HUES64 (cell line): ENCODE data around the gene NEUROD1. TPM values are rescaled to one million over a fixed set of nuclear protein-coding genes. Genes with fewer than 3 reads are reported as not detected.
"Not testable (repeated sequence)": the region's sequence is repeated elsewhere in the genome, so short reads cannot be mapped to it uniquely, and the experiment has no call there.

ENCODE experiments used
- H3K27ac ChIP-seq: 2 replicates; pipeline ENCODE4 v1.7.0; 2013; ENCODE audit warnings: low read depth, low read length, inconsistent platforms
- H3K27me3 ChIP-seq: 2 replicates; pipeline ENCODE4 v1.6.1; 2013; ENCODE audit warnings: mild to moderate bottlenecking, low read length; ENCODE audit not compliant: insufficient read depth
- H3K36me3 ChIP-seq: 2 replicates; pipeline ENCODE4 v1.6.1; 2013; ENCODE audit warnings: mild to moderate bottlenecking, low read length; ENCODE audit not compliant: insufficient read depth
- H3K4me1 ChIP-seq: 2 replicates; pipeline ENCODE4 v1.6.1; 2013; ENCODE audit warnings: mild to moderate bottlenecking, low read length, moderate library complexity; ENCODE audit not compliant: insufficient read depth
- H3K4me3 ChIP-seq: 2 replicates; pipeline ENCODE4 v1.5.1; 2013; ENCODE audit warnings: mild to moderate bottlenecking, low read length, moderate library complexity
- H3K9ac ChIP-seq: 2 replicates; pipeline ENCODE4 v1.6.1; 2013; ENCODE audit warnings: mild to moderate bottlenecking, low read depth, low read length
- H3K9me3 ChIP-seq: 2 replicates; pipeline ENCODE4 v1.6.1; 2013; ENCODE audit warnings: low read depth, low read length; ENCODE audit not compliant: insufficient read depth
- WGBS: fragments of 150-250, 120-280 bp; methylation state at CpG from one replicate; pipeline ENCODE4 v1.1.7; 2013; ENCODE audit warnings: missing lambda C conversion rate; 5-methylcytosine and 5-hydroxymethylcytosine counted together
- polyA plus RNA-seq, 2 experiments: library from polyadenylated mRNA; stranded (reverse); fragments of 50-300 nt; gene quantifications; one replicate each; pipeline ENCODE4 v1.2.3, GENCODE V29; 2013

The NEUROD1 gene
- not detected for polyA plus RNA-seq (2013, experiment 1 of 2)
- polyA plus RNA-seq (2013, experiment 2 of 2) = not detected

GRCh38 chr2:181680055-181680936, at the start of gene NEUROD1:
NEUROD1 (minus strand) TSS chr2:181680517; CDS start chr2:181678860, 1,657 bp downstream.
- no peak within 1 kb of the TSS for H3K9ac ChIP-seq

DNA sequence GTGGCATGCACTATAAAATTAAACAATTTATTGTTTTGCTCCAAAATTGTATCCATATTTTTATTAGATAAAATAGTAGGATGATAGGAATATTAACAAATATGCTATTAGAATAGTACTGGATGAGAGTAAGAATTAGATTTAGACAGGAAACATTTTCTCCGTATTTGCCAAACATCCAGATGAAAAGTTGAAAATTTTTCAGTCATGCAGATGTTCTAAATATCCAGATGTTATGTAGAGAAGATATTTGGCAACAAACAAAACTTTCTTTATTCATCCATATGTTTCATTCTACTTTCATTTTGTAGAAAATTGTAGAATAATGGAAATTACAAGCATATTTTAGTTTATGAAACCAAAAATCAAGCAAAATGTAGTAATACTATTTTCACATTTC, 45.2 kb upstream of the NEUROD1 start:
- H3K27me3 ChIP-seq = no peaks in the 10 kb centered on the region
- no peak overlapping the region for H3K4me3 ChIP-seq
- WGBS = 78% methylated on average over 1 of the region's 1 CpG
- no peak overlapping the region for H3K9ac ChIP-seq
- no peak overlapping the region for H3K27ac ChIP-seq
- no peaks in the 10 kb centered on the region for H3K4me1 ChIP-seq
- no peaks in the 10 kb centered on the region for H3K36me3 ChIP-seq
- no peaks in the 10 kb centered on the region for H3K9me3 ChIP-seq

More at GRCh38 chr2:181680055-181680936, at the start of gene NEUROD1:
- no peak within 1 kb of the TSS for H3K27ac ChIP-seq
- H3K4me3 ChIP-seq = peak within 1 kb of the TSS; percentile 47
- H3K4me1 ChIP-seq = peaks cover 17% of the 10 kb centered on the region
- H3K27me3 ChIP-seq = peaks cover 100% of the 10 kb centered on the region
- no peaks in the 10 kb centered on the region for H3K36me3 ChIP-seq
- under 1% methylated on average over 42 of the region's 45 CpGs for WGBS
- no peaks in the 10 kb centered on the region for H3K9me3 ChIP-seq

GRCh38 chr2:181724662-181725061, 44.3 kb upstream of the NEUROD1 start:
- Histone ChIP-seq H3K27me3 (no peaks in the 10 kb centered on the region), H3K9ac (no peak overlapping the region), H3K4me3 (no peak overlapping the region), H3K27ac (no peak overlapping the region), H3K4me1 (no peaks in the 10 kb centered on the region), H3K36me3 (no peaks in the 10 kb centered on the region), H3K9me3 (no peaks in the 10 kb centered on the region)

GRCh38 chr2:181723731-181724130, 43.4 kb upstream of the NEUROD1 start:
- H3K9me3 ChIP-seq = no peaks in the 10 kb centered on the region
- no peak overlapping the region for H3K4me3 ChIP-seq
- no peaks in the 10 kb centered on the region for H3K27me3 ChIP-seq
- H3K4me1 ChIP-seq = no peaks in the 10 kb centered on the region
- H3K36me3 ChIP-seq = no peaks in the 10 kb centered on the region
- no peak overlapping the region for H3K27ac ChIP-seq
- WGBS = 43% methylated on average over 2 of the region's 2 CpGs
- no peak overlapping the region for H3K9ac ChIP-seq

DNA sequence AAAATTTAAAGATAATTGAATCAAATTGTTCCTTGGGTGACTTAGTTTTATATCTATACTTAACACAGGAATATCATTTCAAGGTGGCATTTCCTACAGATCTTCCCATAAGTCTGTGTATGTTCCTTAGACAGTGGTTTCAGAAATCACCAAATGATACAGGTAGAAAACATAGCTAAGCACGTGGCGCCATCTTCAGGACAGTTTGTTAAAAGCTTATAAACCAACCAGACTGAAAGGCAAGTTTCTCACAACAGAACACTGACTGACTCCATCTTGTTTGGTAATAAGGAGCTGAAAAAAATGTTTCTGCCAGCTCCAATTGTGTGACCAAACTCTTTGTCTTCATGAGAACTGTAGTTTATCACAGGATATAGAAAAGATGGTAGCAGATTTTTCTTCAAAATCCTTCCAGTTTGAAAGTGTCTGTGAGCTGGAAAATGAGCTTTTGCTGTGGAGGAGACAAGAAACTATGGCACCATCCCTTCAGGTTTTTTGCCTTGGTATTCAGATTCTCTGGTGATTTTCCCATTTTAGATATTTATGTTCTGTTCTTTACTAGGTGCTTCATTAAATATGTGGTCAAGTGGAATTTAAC, 34.8 kb upstream of the NEUROD1 start:
- H3K9ac ChIP-seq = no peak overlapping the region
- H3K9me3 ChIP-seq = no peaks in the 10 kb centered on the region
- 6% methylated on average over 2 of the region's 2 CpGs for WGBS
- H3K4me3 ChIP-seq = no peak overlapping the region
- H3K27ac ChIP-seq = no peak overlapping the region
- no peaks in the 10 kb centered on the region for H3K36me3 ChIP-seq
- H3K4me1 ChIP-seq = no peaks in the 10 kb centered on the region
- H3K27me3 ChIP-seq = no peaks in the 10 kb centered on the region

- H3K4me1 ChIP-seq, H3K9me3 ChIP-seq, H3K4me3 ChIP-seq, H3K27ac ChIP-seq, H3K27me3 ChIP-seq, H3K9ac ChIP-seq, H3K36me3 ChIP-seq: not testable (repeated sequence)
Observed at GRCh38 chr2:181711051-181711450, 30.7 kb upstream of the NEUROD1 start.

GRCh38 chr2:181702519-181702918, 22.2 kb upstream of the NEUROD1 start:
- H3K27ac ChIP-seq, H3K27me3 ChIP-seq, H3K9ac ChIP-seq, H3K36me3 ChIP-seq, H3K4me3 ChIP-seq, H3K4me1 ChIP-seq: not testable (repeated sequence)
- peaks cover 12% of the 10 kb centered on the region for H3K9me3 ChIP-seq
- WGBS = 94% methylated on average over 3 of the region's 3 CpGs

DNA sequence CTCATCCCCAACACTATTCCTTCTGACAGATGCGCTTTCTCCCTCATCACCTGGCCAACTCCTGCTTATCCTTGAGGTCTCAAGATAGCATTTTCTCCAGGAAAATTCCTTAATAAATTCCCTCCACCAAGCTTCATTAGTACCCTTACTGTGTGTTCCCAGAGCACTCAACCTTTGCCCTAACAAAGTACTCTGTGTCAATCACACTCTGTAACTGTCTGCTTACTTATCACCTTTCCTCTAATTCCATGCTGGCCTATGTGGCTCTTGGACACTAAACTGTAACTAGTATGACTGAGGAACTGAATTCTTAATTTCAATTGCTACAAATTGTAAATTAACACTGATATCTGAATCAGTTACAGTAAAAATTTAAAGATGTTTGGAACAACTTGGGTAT, 17.9 kb upstream of the NEUROD1 start:
- Histone ChIP-seq H3K27ac (no peak overlapping the region), H3K9ac (no peak overlapping the region), H3K4me1 (no peaks in the 10 kb centered on the region), H3K36me3 (no peaks in the 10 kb centered on the region), H3K9me3 (peaks cover 4% of the 10 kb centered on the region), H3K27me3 (peaks cover 3% of the 10 kb centered on the region; the same call in 1 of the 2 replicates), H3K4me3 (no peak overlapping the region)
- WGBS = 97% methylated on average over 1 of the region's 1 CpG

- WGBS = 97% methylated on average over 1 of the region's 1 CpG
- Histone ChIP-seq H3K4me1 (no peaks in the 10 kb centered on the region), H3K9ac (no peak overlapping the region), H3K9me3 (no peaks in the 10 kb centered on the region), H3K4me3 (no peak overlapping the region), H3K36me3 (no peaks in the 10 kb centered on the region), H3K27me3 (peaks cover 6% of the 10 kb centered on the region; the same call in 1 of the 2 replicates), H3K27ac (no peak overlapping the region)
Observed at GRCh38 chr2:181697571-181697970, 17.3 kb upstream of the NEUROD1 start.

GRCh38 chr2:181697126-181697525, 16.8 kb upstream of the NEUROD1 start:
- peaks cover 10% of the 10 kb centered on the region for H3K27me3 ChIP-seq
- H3K27ac ChIP-seq = no peak overlapping the region
- H3K9ac ChIP-seq = no peak overlapping the region
- no peak overlapping the region for H3K4me3 ChIP-seq
- no peaks in the 10 kb centered on the region for H3K36me3 ChIP-seq
- WGBS = 92% methylated on average over 6 of the region's 6 CpGs
- no peaks in the 10 kb centered on the region for H3K4me1 ChIP-seq
- no peaks in the 10 kb centered on the region for H3K9me3 ChIP-seq

DNA sequence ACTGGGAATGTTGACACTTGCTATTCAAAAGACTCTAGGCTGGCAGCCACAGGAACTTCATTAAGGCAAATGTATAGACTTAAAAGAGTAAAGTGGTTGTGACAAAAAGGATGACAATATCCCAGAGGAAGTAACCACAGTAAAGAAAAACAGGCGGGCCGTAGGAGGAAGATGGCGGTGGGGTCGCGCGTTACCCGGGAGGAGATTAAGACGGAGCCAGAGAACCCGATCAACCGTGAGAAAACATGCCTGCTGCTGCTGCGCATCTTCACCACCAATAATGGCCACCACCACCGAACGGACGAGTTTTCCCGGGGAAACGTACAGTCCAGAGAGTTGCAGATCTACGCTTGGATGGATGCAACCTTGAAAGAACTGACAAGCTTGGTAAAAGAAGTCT, 14.0 kb upstream of the NEUROD1 start:
- Histone ChIP-seq H3K4me1 (no peaks in the 10 kb centered on the region), H3K27ac (no peak overlapping the region), H3K36me3 (no peaks in the 10 kb centered on the region), H3K4me3 (no peak overlapping the region), H3K27me3 (peaks cover 33% of the 10 kb centered on the region), H3K9me3 (no peaks in the 10 kb centered on the region), H3K9ac (no peak overlapping the region)
- WGBS = 94% methylated on average over 17 of the region's 17 CpGs
